Cardiac muscle cell (in vitro differentiated cells and primary cell): ENCODE results near the gene KRTAP1-5. TPM values are rescaled to one million over a fixed set of nuclear protein-coding genes. Genes with fewer than 3 reads are reported as not detected.
"Not testable (repeated sequence)": the region's sequence is repeated elsewhere in the genome, so short reads cannot be mapped to it uniquely, and the experiment has no call there.

Experiments
- DNase-seq, 2 donors: peaks; one replicate each; pipeline versions ENCODE4 v3.0.0 to v3.0.0-alpha.2; 2010 to 2017; ENCODE audit warnings: low read depth in 1 of 2, low spot score in 1 of 2
- H3K27ac ChIP-seq: fragments of 200-600 bp; sonication (generic); 2 replicates; pipeline ENCODE4 v1.5.1; 2016
- H3K27me3 ChIP-seq: fragments of 200-600 bp; sonication (generic); 2 replicates; pipeline ENCODE4 v1.6.0; 2016; ENCODE audit warnings: control low read depth
- H3K36me3 ChIP-seq: fragments of 200-600 bp; sonication (generic); 2 replicates; pipeline ENCODE4 v1.5.1; 2016; ENCODE audit warnings: control low read depth
- H3K4me1 ChIP-seq: fragments of 200-600 bp; sonication (generic); 2 replicates; pipeline ENCODE4 v1.8.1; 2017; ENCODE audit warnings: low read depth, mild to moderate bottlenecking, mixed run types
- H3K4me3 ChIP-seq: fragments of 200-600 bp; sonication (generic); 2 replicates; pipeline ENCODE4 v1.5.1; 2016; ENCODE audit warnings: mild to moderate bottlenecking
- H3K9me3 ChIP-seq: fragments of 200-600 bp; sonication (generic); 2 replicates; pipeline ENCODE4 v1.5.1; 2017; ENCODE audit warnings: low read depth, mild to moderate bottlenecking, control low read depth
- CTCF ChIP-seq: IDR thresholded peaks from 2 replicates; pipeline ENCODE4 v1.5.1; 2012; ENCODE audit warnings: low read depth, mild to moderate bottlenecking, low read length
- polyA plus RNA-seq: library from polyadenylated mRNA; unstranded; fragments of >200 nt; fragmentation: Nextera tagmentation; extraction: Ambion mirVana; gene quantifications from 2 replicates; pipeline ENCODE4 v1.2.1, GENCODE V29; 2016
- total RNA-seq: library from RNA; depleted of rRNA; stranded (reverse); fragments of >200 nt; gene quantifications from 2 replicates; pipeline ENCODE4 v1.2.3, GENCODE V29; 2016

KRTAP1-5 gene
- total and polyA plus RNA-seq, 2 experiments from 2014 or later, result not detected

GRCh38 chr17:41054025-41054424 is 27.0 kb upstream of the KRTAP1-5 start:
- DNase-seq, result no peak
- no peaks in the 10 kb centered on the region for H3K4me1 ChIP-seq
- H3K27ac ChIP-seq, result no peak overlapping the region
- no peak overlapping the region for H3K4me3 ChIP-seq
- no peak for TF ChIP-seq CTCF
- no peaks in the 10 kb centered on the region for H3K9me3 ChIP-seq
- no peaks in the 10 kb centered on the region for H3K36me3 ChIP-seq
- no peaks in the 10 kb centered on the region for H3K27me3 ChIP-seq

GRCh38 chr17:41052566-41052965 is 25.6 kb upstream of the KRTAP1-5 start:
- no peaks in the 10 kb centered on the region for H3K27me3 ChIP-seq
- no peak overlapping the region for H3K4me3 ChIP-seq
- H3K27ac ChIP-seq, result no peak overlapping the region
- H3K9me3 ChIP-seq, result no peaks in the 10 kb centered on the region
- H3K36me3 ChIP-seq, result no peaks in the 10 kb centered on the region
- no peak for TF ChIP-seq CTCF
- H3K4me1 ChIP-seq, result no peaks in the 10 kb centered on the region
- DNase-seq, result no peak

- H3K36me3 ChIP-seq, result no peaks in the 10 kb centered on the region
- no peaks in the 10 kb centered on the region for H3K4me1 ChIP-seq
- no peaks in the 10 kb centered on the region for H3K27me3 ChIP-seq
- no peak for DNase-seq
- no peaks in the 10 kb centered on the region for H3K9me3 ChIP-seq
- no peak for TF ChIP-seq CTCF
- H3K4me3 ChIP-seq, result no peak overlapping the region
- H3K27ac ChIP-seq, result no peak overlapping the region
Observed at GRCh38 chr17:41049110-41049509, 22.1 kb upstream of the KRTAP1-5 start.

GRCh38 chr17:41048441-41048840 is 21.4 kb upstream of the KRTAP1-5 start:
- Histone ChIP-seq H3K9me3 (no peaks in the 10 kb centered on the region), H3K27me3 (no peaks in the 10 kb centered on the region), H3K27ac (no peak overlapping the region), H3K4me3 (no peak overlapping the region), H3K4me1 (no peaks in the 10 kb centered on the region), H3K36me3 (no peaks in the 10 kb centered on the region)
- no peak for TF ChIP-seq CTCF
- DNase-seq, result no peak

- H3K36me3 ChIP-seq, H3K4me1 ChIP-seq, H3K4me3 ChIP-seq, DNase-seq, H3K27ac ChIP-seq, H3K27me3 ChIP-seq, H3K9me3 ChIP-seq: not testable (repeated sequence)
Observed at GRCh38 chr17:41046735-41047465, 19.9 kb upstream of the KRTAP1-5 start, which contains the start of gene KRTAP2-1. KRTAP2-1 (minus strand) TSS chr17:41047316; CDS start chr17:41047267, 49 bp downstream.

GRCh38 chr17:41042953-41043352 is 15.9 kb upstream of the KRTAP1-5 start:
- TF ChIP-seq CTCF, result no peak
- no peak overlapping the region for H3K27ac ChIP-seq

GRCh38 chr17:41040783-41041571 is 14.0 kb upstream of the KRTAP1-5 start, which contains the start of gene KRTAP1-1:
KRTAP1-1 (minus strand) TSS chr17:41041450; CDS start chr17:41041397, 53 bp downstream.
- H3K36me3 ChIP-seq, H3K4me1 ChIP-seq, H3K4me3 ChIP-seq, DNase-seq, H3K9me3 ChIP-seq, H3K27ac ChIP-seq, H3K27me3 ChIP-seq: not testable (repeated sequence)

More at GRCh38 chr17:41042953-41043352, 15.9 kb upstream of the KRTAP1-5 start:
- Histone ChIP-seq H3K36me3 (no peaks in the 10 kb centered on the region), H3K9me3 (no peaks in the 10 kb centered on the region), H3K27me3 (no peaks in the 10 kb centered on the region), H3K4me1 (no peaks in the 10 kb centered on the region), H3K4me3 (no peak overlapping the region)
- no peak for DNase-seq
